Measurements from ENCODE around the gene ATXN7L2. TPM values are rescaled to one million over a fixed set of nuclear protein-coding genes. Genes with fewer than 3 reads are reported as not detected.
A peak's percentile ranks its signal among the peaks of the same experiment; 100 is the strongest.

The ATXN7L2 gene
- total and polyA plus RNA-seq, 10 of the 15 experiments (the other 5 are each of a cell fraction or from before 2014, with no cell fraction given): 0.27 to 7.4 (median 4.9) TPM

DNA sequence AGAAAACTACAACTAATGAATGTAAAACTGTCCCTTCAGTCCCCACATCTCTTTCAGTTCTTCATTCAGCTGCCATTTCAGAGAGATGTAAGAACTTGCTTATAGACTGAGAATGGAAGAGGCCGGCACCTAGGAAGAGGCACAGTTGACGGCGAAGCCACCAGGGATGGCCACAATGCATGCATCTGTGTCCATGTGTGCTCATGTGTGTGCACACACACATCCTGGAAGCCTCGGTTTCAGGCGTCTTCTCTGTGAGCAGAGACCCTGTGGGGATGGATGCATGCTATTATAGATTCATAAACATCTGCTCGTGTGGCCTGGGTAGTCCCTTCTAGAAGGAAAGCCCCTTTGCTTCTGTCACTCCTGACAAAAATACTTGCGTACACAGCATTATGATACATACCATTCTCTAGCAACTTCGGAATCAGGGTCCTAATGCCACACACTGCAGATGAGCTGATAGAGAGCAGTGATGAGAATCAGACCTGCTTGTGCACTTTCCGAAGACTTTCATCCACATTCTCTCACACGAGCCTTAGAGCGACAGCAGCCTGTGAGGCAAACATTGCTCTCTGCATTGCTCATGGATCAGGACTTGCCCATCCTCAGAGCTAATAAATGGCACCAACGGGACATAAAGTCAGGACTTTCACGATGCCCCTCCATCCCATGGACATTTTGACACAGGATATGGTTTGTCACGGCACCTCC, 43.5 kb downstream of the ATXN7L2 start (continued):
- TF ChIP-seq, protein P1, sequence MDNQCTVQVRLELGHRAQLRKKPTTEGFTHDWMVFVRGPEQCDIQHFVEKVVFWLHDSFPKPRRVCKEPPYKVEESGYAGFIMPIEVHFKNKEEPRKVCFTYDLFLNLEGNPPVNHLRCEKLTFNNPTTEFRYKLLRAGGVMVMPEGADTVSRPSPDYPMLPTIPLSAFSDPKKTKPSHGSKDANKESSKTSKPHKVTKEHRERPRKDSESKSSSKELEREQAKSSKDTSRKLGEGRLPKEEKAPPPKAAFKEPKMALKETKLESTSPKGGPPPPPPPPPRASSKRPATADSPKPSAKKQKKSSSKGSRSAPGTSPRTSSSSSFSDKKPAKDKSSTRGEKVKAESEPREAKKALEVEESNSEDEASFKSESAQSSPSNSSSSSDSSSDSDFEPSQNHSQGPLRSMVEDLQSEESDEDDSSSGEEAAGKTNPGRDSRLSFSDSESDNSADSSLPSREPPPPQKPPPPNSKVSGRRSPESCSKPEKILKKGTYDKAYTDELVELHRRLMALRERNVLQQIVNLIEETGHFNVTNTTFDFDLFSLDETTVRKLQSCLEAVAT (IDR thresholded peaks at IDR 0.05): peak; percentile 55; the same call in 1 of the 2 replicates
- TF ChIP-seq, protein P2, sequence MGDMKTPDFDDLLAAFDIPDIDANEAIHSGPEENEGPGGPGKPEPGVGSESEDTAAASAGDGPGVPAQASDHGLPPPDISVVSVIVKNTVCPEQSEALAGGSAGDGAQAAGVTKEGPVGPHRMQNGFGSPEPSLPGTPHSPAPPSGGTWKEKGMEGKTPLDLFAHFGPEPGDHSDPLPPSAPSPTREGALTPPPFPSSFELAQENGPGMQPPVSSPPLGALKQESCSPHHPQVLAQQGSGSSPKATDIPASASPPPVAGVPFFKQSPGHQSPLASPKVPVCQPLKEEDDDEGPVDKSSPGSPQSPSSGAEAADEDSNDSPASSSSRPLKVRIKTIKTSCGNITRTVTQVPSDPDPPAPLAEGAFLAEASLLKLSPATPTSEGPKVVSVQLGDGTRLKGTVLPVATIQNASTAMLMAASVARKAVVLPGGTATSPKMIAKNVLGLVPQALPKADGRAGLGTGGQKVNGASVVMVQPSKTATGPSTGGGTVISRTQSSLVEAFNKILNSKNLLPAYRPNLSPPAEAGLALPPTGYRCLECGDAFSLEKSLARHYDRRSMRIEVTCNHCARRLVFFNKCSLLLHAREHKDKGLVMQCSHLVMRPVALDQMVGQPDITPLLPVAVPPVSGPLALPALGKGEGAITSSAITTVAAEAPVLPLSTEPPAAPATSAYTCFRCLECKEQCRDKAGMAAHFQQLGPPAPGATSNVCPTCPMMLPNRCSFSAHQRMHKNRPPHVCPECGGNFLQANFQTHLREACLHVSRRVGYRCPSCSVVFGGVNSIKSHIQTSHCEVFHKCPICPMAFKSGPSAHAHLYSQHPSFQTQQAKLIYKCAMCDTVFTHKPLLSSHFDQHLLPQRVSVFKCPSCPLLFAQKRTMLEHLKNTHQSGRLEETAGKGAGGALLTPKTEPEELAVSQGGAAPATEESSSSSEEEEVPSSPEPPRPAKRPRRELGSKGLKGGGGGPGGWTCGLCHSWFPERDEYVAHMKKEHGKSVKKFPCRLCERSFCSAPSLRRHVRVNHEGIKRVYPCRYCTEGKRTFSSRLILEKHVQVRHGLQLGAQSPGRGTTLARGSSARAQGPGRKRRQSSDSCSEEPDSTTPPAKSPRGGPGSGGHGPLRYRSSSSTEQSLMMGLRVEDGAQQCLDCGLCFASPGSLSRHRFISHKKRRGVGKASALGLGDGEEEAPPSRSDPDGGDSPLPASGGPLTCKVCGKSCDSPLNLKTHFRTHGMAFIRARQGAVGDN (IDR thresholded peaks at IDR 0.05): peak; percentile 70; the same call in 1 of the 2 replicates
- TF ChIP-seq NFYA (IDR thresholded peaks at IDR 0.05; ENCODE audit: borderline replicate concordance, low read depth, low read length) (no peak), LARP7 (IDR thresholded peaks at IDR 0.05) (no peak), RAD21 (IDR thresholded peaks at IDR 0.05; ENCODE audit: insufficient read depth, low read depth, low read length) (no peak), RUNX3 (IDR thresholded peaks at IDR 0.05; ENCODE audit: low read length) (peak; percentile 51; the same call in 1 of the 2 replicates), ETV6 (conservative IDR thresholded peaks at IDR 0.05 in 1 of 2, IDR thresholded peaks at IDR 0.05 in 1 of 2; ENCODE audit: borderline replicate concordance in 1 of 2, low read depth in 1 of 2) (no peak), DPF2 (IDR thresholded peaks at IDR 0.05) (peak; percentile 88; the same call in 1 of the 2 replicates), EED (IDR thresholded peaks at IDR 0.05; ENCODE audit: low read depth) (peak; percentile 84)
- TF ChIP-seq, protein P3, sequence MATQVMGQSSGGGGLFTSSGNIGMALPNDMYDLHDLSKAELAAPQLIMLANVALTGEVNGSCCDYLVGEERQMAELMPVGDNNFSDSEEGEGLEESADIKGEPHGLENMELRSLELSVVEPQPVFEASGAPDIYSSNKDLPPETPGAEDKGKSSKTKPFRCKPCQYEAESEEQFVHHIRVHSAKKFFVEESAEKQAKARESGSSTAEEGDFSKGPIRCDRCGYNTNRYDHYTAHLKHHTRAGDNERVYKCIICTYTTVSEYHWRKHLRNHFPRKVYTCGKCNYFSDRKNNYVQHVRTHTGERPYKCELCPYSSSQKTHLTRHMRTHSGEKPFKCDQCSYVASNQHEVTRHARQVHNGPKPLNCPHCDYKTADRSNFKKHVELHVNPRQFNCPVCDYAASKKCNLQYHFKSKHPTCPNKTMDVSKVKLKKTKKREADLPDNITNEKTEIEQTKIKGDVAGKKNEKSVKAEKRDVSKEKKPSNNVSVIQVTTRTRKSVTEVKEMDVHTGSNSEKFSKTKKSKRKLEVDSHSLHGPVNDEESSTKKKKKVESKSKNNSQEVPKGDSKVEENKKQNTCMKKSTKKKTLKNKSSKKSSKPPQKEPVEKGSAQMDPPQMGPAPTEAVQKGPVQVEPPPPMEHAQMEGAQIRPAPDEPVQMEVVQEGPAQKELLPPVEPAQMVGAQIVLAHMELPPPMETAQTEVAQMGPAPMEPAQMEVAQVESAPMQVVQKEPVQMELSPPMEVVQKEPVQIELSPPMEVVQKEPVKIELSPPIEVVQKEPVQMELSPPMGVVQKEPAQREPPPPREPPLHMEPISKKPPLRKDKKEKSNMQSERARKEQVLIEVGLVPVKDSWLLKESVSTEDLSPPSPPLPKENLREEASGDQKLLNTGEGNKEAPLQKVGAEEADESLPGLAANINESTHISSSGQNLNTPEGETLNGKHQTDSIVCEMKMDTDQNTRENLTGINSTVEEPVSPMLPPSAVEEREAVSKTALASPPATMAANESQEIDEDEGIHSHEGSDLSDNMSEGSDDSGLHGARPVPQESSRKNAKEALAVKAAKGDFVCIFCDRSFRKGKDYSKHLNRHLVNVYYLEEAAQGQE (IDR thresholded peaks at IDR 0.05; ENCODE audit: low read depth, low read length): no peak
- TF ChIP-seq, protein P4, sequence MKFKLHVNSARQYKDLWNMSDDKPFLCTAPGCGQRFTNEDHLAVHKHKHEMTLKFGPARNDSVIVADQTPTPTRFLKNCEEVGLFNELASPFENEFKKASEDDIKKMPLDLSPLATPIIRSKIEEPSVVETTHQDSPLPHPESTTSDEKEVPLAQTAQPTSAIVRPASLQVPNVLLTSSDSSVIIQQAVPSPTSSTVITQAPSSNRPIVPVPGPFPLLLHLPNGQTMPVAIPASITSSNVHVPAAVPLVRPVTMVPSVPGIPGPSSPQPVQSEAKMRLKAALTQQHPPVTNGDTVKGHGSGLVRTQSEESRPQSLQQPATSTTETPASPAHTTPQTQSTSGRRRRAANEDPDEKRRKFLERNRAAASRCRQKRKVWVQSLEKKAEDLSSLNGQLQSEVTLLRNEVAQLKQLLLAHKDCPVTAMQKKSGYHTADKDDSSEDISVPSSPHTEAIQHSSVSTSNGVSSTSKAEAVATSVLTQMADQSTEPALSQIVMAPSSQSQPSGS (IDR thresholded peaks at IDR 0.05; ENCODE audit: low read length): no peak
- TF ChIP-seq, protein P5, sequence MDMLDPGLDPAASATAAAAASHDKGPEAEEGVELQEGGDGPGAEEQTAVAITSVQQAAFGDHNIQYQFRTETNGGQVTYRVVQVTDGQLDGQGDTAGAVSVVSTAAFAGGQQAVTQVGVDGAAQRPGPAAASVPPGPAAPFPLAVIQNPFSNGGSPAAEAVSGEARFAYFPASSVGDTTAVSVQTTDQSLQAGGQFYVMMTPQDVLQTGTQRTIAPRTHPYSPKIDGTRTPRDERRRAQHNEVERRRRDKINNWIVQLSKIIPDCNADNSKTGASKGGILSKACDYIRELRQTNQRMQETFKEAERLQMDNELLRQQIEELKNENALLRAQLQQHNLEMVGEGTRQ (IDR thresholded peaks at IDR 0.05; ENCODE audit: borderline replicate concordance, low read depth, low read length): no peak
- TF ChIP-seq, protein P6, sequence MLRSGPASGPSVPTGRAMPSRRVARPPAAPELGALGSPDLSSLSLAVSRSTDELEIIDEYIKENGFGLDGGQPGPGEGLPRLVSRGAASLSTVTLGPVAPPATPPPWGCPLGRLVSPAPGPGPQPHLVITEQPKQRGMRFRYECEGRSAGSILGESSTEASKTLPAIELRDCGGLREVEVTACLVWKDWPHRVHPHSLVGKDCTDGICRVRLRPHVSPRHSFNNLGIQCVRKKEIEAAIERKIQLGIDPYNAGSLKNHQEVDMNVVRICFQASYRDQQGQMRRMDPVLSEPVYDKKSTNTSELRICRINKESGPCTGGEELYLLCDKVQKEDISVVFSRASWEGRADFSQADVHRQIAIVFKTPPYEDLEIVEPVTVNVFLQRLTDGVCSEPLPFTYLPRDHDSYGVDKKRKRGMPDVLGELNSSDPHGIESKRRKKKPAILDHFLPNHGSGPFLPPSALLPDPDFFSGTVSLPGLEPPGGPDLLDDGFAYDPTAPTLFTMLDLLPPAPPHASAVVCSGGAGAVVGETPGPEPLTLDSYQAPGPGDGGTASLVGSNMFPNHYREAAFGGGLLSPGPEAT (IDR thresholded peaks at IDR 0.05; ENCODE audit: low read depth): peak; percentile 98

Data from GM12878 (cell line).